Measurements from ENCODE around the gene TMED1. TPM values are rescaled to one million over a fixed set of nuclear protein-coding genes. Genes with fewer than 3 reads are reported as not detected.

The TMED1 gene
- total RNA-seq, 1 experiment from 2014 or later, result 26.3 TPM

DNA sequence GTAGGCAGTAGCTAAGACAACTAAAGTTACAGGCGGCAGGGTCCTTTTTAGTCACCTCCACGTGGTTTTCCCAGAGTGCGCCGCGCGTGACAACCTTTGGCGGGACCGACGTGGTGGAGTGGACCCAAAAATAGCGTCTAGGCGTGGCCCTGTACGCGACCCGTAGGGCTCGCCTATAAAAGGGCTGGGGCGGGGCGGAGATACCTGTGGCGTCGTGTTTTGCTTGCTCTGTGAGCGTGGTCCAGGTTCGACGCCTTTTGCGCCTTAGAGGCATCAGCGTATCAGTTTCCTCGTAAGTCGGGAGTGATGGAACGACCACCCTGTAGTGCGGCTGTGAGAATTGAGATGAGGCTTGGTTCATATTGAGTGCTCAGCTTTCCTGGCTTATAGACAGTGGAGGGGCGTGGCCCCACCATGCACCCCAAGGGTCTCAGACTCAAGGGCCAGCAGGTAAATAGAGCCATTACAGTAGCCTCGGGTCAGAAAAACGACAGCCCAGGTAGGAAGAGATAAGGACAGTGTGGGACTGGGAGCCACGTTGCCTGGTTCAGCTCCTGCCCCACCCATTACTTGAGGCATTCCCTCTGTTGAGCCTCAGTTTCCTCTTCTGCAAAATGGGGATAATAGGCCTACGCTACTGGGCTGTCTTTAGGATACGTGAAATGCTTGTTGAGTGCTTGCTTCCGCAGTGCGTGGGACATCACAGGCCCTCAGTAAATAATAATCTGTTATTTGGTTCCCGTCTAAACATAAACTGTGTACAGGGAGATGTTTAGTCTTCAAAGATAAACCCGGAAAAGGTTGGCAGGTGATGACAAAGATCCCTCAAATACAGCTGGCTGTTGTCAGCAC is 693 bp upstream of the TMED1 start:
- H3K9me3 ChIP-seq (ENCODE audit: control insufficient read depth in 1 of 2, insufficient read depth in 1 of 2, low read depth in 1 of 2, low read length in 2 of 2), result no peaks in the 10 kb centered on the region; a peak in 1 of 4 replicates
- no peaks in the 10 kb centered on the region for H3K9me2 ChIP-seq (ENCODE audit: insufficient read depth)
- ChIA-PET RAD21 (ENCODE audit: low non-redundant PET in 1 of 2, low total read pairs in 2 of 2, uncharacterized antibody in 2 of 2, unreplicated experiment in 2 of 2) (interaction anchor here in 1 of 2 experiments (1.2 kb wide), 1 partner anchor 28 kb away, joined by 5 read pairs; no protein-coding TSS in a partner anchor), POLR2A (interaction anchor here (0.8 to 1.6 kb wide), 5 partner anchors 15 to 119 kb away, joined by 3 to 12 read pairs (median 7); partner anchors contain the start of gene DNM2), CTCF (interaction anchor here (0.7 to 2.7 kb wide), 11 partner anchors 10 to 137 kb away, joined by 3 to 52 read pairs (median 6); partner anchors contain the start of genes CARM1 and DNM2)
- BruUV-seq (replicated peaks), result TSS peak; percentile 49
- H3K4me3 ChIP-seq (replicated peaks in 1 of 2; ENCODE audit: low read depth in 1 of 2, low read length in 2 of 2), result peak overlapping the region; percentile 67 to 83
- intact Hi-C loops (cut with micrococcal nuclease), result no loop called here
- H2AFZ ChIP-seq (ENCODE audit: low read depth, low read length, poor library complexity, severe bottlenecking), result no peak overlapping the region
- TF ChIP-seq POLR2AphosphoS5 (IDR thresholded peaks at IDR 0.05; ENCODE audit: low read depth, low read length) (0 out of 2 replicates have a peak, but pooled peaks have one; percentile 3), SRF (IDR thresholded peaks at IDR 0.05; ENCODE audit: low read depth) (peak; percentile 75; the same call in 1 of the 2 replicates), SP1 (IDR thresholded peaks at IDR 0.05; ENCODE audit: low read depth) (peak; percentile 34; the same call in 1 of the 2 replicates), CBX3 (IDR thresholded peaks at IDR 0.05; ENCODE audit: low read depth) (peak; percentile 97), POLR2A (IDR thresholded peaks at IDR 0.05; ENCODE audit: borderline replicate concordance, extremely low read depth, insufficient read depth, insufficient read length) (no peak), TCF7L2 (IDR thresholded peaks at IDR 0.05; ENCODE audit: borderline replicate concordance, extremely low read depth, insufficient read depth, insufficient read length) (peak; percentile 46), SIN3A (IDR thresholded peaks at IDR 0.05; ENCODE audit: low read depth) (no peak)
- TF ChIP-seq, protein P1, sequence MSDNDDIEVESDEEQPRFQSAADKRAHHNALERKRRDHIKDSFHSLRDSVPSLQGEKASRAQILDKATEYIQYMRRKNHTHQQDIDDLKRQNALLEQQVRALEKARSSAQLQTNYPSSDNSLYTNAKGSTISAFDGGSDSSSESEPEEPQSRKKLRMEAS (IDR thresholded peaks at IDR 0.05), result peak; percentile 99
- TF ChIP-seq, protein P2, sequence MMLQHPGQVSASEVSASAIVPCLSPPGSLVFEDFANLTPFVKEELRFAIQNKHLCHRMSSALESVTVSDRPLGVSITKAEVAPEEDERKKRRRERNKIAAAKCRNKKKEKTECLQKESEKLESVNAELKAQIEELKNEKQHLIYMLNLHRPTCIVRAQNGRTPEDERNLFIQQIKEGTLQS (IDR thresholded peaks at IDR 0.05), result no peak
- peak; percentile 25 for ATAC-seq
- peaks cover 4 to 9% of the 10 kb centered on the region in 2 experiments; a peak in 3 of 4 replicates for H3K36me3 ChIP-seq (ENCODE audit: control insufficient read depth in 1 of 2, insufficient read depth in 2 of 2, low read length in 2 of 2)
- peak overlapping the region; percentile 94 for H3K27ac ChIP-seq (ENCODE audit: low read depth, low read length)
- peak overlapping the region; percentile 82 for H3K9ac ChIP-seq (ENCODE audit: low read length)
- no peaks in the 10 kb centered on the region for H4K20me1 ChIP-seq (ENCODE audit: insufficient read depth)
- peak; percentile 85 for DNase-seq (ENCODE audit: low read depth, low spot score)
- peaks cover 10 to 22% of the 10 kb centered on the region in 2 experiments; a peak in 3 of 4 replicates for H3K4me1 ChIP-seq (ENCODE audit: control insufficient read depth in 1 of 2, insufficient read depth in 2 of 2, low read length in 2 of 2)
- H3K79me2 ChIP-seq (ENCODE audit: insufficient read depth, low read length), result no peaks in the 10 kb centered on the region
- H3K4me2 ChIP-seq (ENCODE audit: low read length), result peak overlapping the region; percentile 83
- no peaks in the 10 kb centered on the region for H3K27me3 ChIP-seq (ENCODE audit: insufficient read depth, low read length)
